K562 (cell line): ENCODE data around the gene SESN2. TPM values are rescaled to one million over a fixed set of nuclear protein-coding genes. Genes with fewer than 3 reads are reported as not detected.

Experiments used
- ATAC-seq: fragments of 200-7000 bp; cut with Tn5 transposase; 3 replicates; pipeline ENCODE4 v1.9.1; 2020; ENCODE audit warnings: moderate library complexity
- BruUV-seq: library from RNA; stranded (reverse); fragments of 400-500 nt; replicated peaks from 2 replicates; lab custom pipeline; 2021; lab: Mats Ljungman, UMichigan
- CTCF ChIA-PET: fragments of 300-600 bp; formaldehyde crosslinking; extraction: SDS; loops from one replicate; lab custom pipeline; 2021; ENCODE audit warnings: low intra/inter-chr PET ratio; lab: Yijun Ruan, JAX
- POLR2A ChIA-PET: fragments of 300-600, 350-650 bp; sonication (Branson Sonifier 250); formaldehyde crosslinking; extraction: SDS; loops from one replicate; lab custom pipeline; 2021; ENCODE audit warnings: antibody characterized with exemption, inconsistent platforms; lab: Yijun Ruan, JAX
- DNase-seq, 4 experiments: peaks; one replicate each; pipeline versions ENCODE4 v3.0.0 to v3.0.0-alpha.2; 2011 to 2018; ENCODE audit warnings: low spot score in 3 of 4, mixed read lengths in 3 of 4; ENCODE audit errors: extremely low read depth in 1 of 4
- FAIRE-seq: peaks from 2 replicates; lab custom pipeline; 2011; peaks lifted over from hg19 to GRCh38; lab: Jason Lieb, UNC
- H2AFZ ChIP-seq: 2 replicates; pipeline ENCODE4 v1.6.0; 2011; ENCODE audit warnings: low read depth, low read length, control low read depth, inconsistent platforms
- H3K27ac ChIP-seq: fragments of 200-600 bp; 3 replicates; pipeline ENCODE4 v1.8.0; 2011; ENCODE audit warnings: low read depth, mild to moderate bottlenecking, control low read depth, inconsistent platforms, low read length, moderate library complexity, mixed read lengths; ENCODE audit errors: extremely low read depth
- H3K27me3 ChIP-seq, 2 experiments: fragments of 300-600 bp in 1 of 2; 2 replicates in 1 of 2; 3 replicates in 1 of 2; pipeline versions ENCODE4 v1.6.0 to v1.8.0; 2011; ENCODE audit warnings: inconsistent platforms in 2 of 2, low read length in 2 of 2, mild to moderate bottlenecking in 1 of 2, mixed read lengths in 1 of 2, moderate library complexity in 1 of 2; ENCODE audit not compliant: control insufficient read depth in 2 of 2, insufficient read depth in 2 of 2
- H3K36me3 ChIP-seq: fragments of 300-600 bp; 3 replicates; pipeline ENCODE4 v1.8.0; 2011; ENCODE audit warnings: mild to moderate bottlenecking, low read length, inconsistent platforms; ENCODE audit not compliant: control insufficient read depth, insufficient read depth
- H3K4me1 ChIP-seq, 2 experiments: fragments of 200-600 bp in 1 of 2; replicated peaks in 1 of 2; 2 replicates in 1 of 2; 3 replicates in 1 of 2; pipeline versions ENCODE4 v1.5.1 to v1.8.0; 2011; ENCODE audit warnings: inconsistent platforms in 2 of 2, low read length in 2 of 2, mild to moderate bottlenecking in 1 of 2, mixed read lengths in 1 of 2, moderate library complexity in 1 of 2; ENCODE audit not compliant: control insufficient read depth in 2 of 2, insufficient read depth in 2 of 2
- H3K4me2 ChIP-seq: 2 replicates; pipeline ENCODE4 v1.6.1; 2011; ENCODE audit warnings: low read length, control low read depth, inconsistent platforms, mixed read lengths; ENCODE audit not compliant: insufficient read depth
- H3K4me3 ChIP-seq: fragments of 200-600 bp; sonication (generic), shearing (Covaris generic); 2 replicates; pipeline ENCODE4 v1.5.1; 2016; ENCODE audit warnings: control low read depth, inconsistent platforms
- H3K79me2 ChIP-seq: fragments of 200-600 bp; 3 replicates; pipeline ENCODE4 v1.8.0; 2011; ENCODE audit warnings: low read length, inconsistent platforms; ENCODE audit not compliant: control insufficient read depth, insufficient read depth
- H3K9ac ChIP-seq, 2 experiments: 2 replicates each; pipeline versions ENCODE4 v1.6.0 to v1.6.1; 2011; ENCODE audit warnings: low read depth in 2 of 2, low read length in 2 of 2, control low read depth in 1 of 2, inconsistent platforms in 1 of 2, mild to moderate bottlenecking in 1 of 2, mixed read lengths in 1 of 2; ENCODE audit not compliant: insufficient read depth in 1 of 2
- H3K9me1 ChIP-seq: one replicate; pipeline ENCODE4 v1.6.0; 2011; ENCODE audit warnings: inconsistent platforms, mild to moderate bottlenecking, low read length, moderate library complexity; ENCODE audit not compliant: control insufficient read depth, insufficient read depth
- H3K9me3 ChIP-seq: replicated peaks from 2 replicates; pipeline ENCODE4 v1.5.1; 2011; ENCODE audit warnings: low read depth, low read length, inconsistent platforms; ENCODE audit not compliant: control insufficient read depth, insufficient read depth
- H4K20me1 ChIP-seq: replicated peaks from 2 replicates; pipeline ENCODE4 v1.6.1; 2011; ENCODE audit warnings: low read length, inconsistent platforms, mixed read lengths; ENCODE audit not compliant: control insufficient read depth, insufficient read depth
- BRD9 ChIP-seq: fragments of 450-650 bp; IDR thresholded peaks from 2 replicates; pipeline ENCODE4 v1.6.1; 2018; ENCODE audit warnings: low read depth; ENCODE audit not compliant: partially characterized antibody
- CBFA2T3 ChIP-seq: fragments of 450-650 bp; IDR thresholded peaks from 2 replicates; pipeline ENCODE4 v1.6.1; 2017
- ETS2 ChIP-seq: IDR thresholded peaks from 2 replicates; pipeline ENCODE4 v1.6.1; 2016; ENCODE audit warnings: borderline replicate concordance, missing genetic modification characterization, mild to moderate bottlenecking, moderate library complexity, missing compliant biosample characterization; ENCODE audit not compliant: poor library complexity, severe bottlenecking
- FOXM1 ChIP-seq, 2 experiments: fragments of 450-650 bp in 1 of 2; sonication (generic) in 1 of 2; formaldehyde crosslinking in 1 of 2; IDR thresholded peaks; 2 replicates each; pipeline versions ENCODE4 v1.6.1 to v1.9.0; 2017 to 2022; ENCODE audit warnings: low read depth in 2 of 2, mild to moderate bottlenecking in 2 of 2, missing genetic modification reagents in 1 of 2, moderate library complexity in 1 of 2
- HNRNPK ChIP-seq: fragments of 200-400 bp; formaldehyde crosslinking; IDR thresholded peaks from one replicate; pipeline ENCODE4 v1.6.1; 2018; ENCODE audit warnings: mild to moderate bottlenecking, low read depth, low read length; ENCODE audit not compliant: poor library complexity, severe bottlenecking
- KDM1A ChIP-seq, 2 experiments: fragments of 450-650 bp; IDR thresholded peaks; 2 replicates each; pipeline ENCODE4 v1.6.1; 2016; ENCODE audit warnings: mild to moderate bottlenecking in 2 of 2
- MBD1 ChIP-seq: fragments of 250-450 bp; sonication (Bioruptor Pico); IDR thresholded peaks from 2 replicates; pipeline ENCODE4 v1.8.0; 2022; ENCODE audit warnings: inconsistent platforms
- PCBP2 ChIP-seq: fragments of 200-400 bp; formaldehyde crosslinking; IDR thresholded peaks from 2 replicates; pipeline ENCODE4 v1.6.1; 2018; ENCODE audit warnings: low read length, low read depth, mild to moderate bottlenecking, moderate library complexity; ENCODE audit not compliant: poor library complexity, severe bottlenecking
- TOE1 ChIP-seq, 2 experiments: fragments of 450-650 bp in 1 of 2; sonication (generic) in 1 of 2; formaldehyde crosslinking in 1 of 2; IDR thresholded peaks; 2 replicates each; pipeline versions ENCODE4 v1.7.1 to v1.8.0; 2016 to 2022; ENCODE audit warnings: borderline replicate concordance in 2 of 2, mild to moderate bottlenecking in 2 of 2, antibody characterized with exemption in 1 of 2, inconsistent platforms in 1 of 2, low read depth in 1 of 2, missing genetic modification reagents in 1 of 2, moderate library complexity in 1 of 2
- TRIM24 ChIP-seq, 2 experiments: fragments of 450-650 bp; IDR thresholded peaks; 2 replicates each; pipeline ENCODE4 v1.6.1; 2016
- VEZF1 ChIP-seq: fragments of 200-800 bp; sonication (Bioruptor generic); IDR thresholded peaks from 2 replicates; pipeline ENCODE4 v1.6.1; 2017; ENCODE audit warnings: missing genetic modification characterization, missing compliant biosample characterization
- ZBTB43 ChIP-seq: sonication (generic); formaldehyde crosslinking; IDR thresholded peaks from 2 replicates; pipeline ENCODE4 v1.8.0; 2023; ENCODE audit warnings: mild to moderate bottlenecking, missing genetic modification reagents
- ZNF431 ChIP-seq: sonication (generic); formaldehyde crosslinking; IDR thresholded peaks from 2 replicates; pipeline ENCODE4 v1.8.0; 2022; ENCODE audit warnings: mild to moderate bottlenecking, missing genetic modification reagents
- ZNF778 ChIP-seq: fragments of 450-650 bp; formaldehyde crosslinking; IDR thresholded peaks from 2 replicates; pipeline ENCODE4 v1.4.0; 2020; ENCODE audit warnings: mild to moderate bottlenecking, moderate library complexity
- WGBS: fragments of 100-300 bp; shearing (Covaris generic); methylation state at CpG from one replicate; pipeline ENCODE4 v1.1.6; 2016; ENCODE audit warnings: low coverage, mixed read lengths; ENCODE audit not compliant: insufficient coverage; ENCODE audit errors: missing lambda C conversion rate; 5-methylcytosine and 5-hydroxymethylcytosine counted together
- in situ Hi-C: fragments of 300-500 bp; cut with MboI; formaldehyde crosslinking; loops from 4 replicates; pipeline ENCODE4 v1.15.0; 2018; ENCODE audit warnings: inconsistent platforms, mixed read lengths
- intact Hi-C: fragments of 100-400 bp; cut with micrococcal nuclease; formaldehyde crosslinking; loops from 2 replicates; pipeline ENCODE4 v1.14.2; 2022
- polyA plus RNA-seq, 8 experiments: library from polyadenylated mRNA; depleted of rRNA in 4 of 8; stranded (reverse) in 5 of 8; unstranded in 3 of 8; fragments of >200 nt; fragmentation: Nextera tagmentation in 2 of 8; fragmentation: Illumina TruSeq in 1 of 8; extraction: Ambion mirVana in 2 of 8; extraction: Trizol in 1 of 8; gene quantifications; 2 replicates each; pipeline versions ENCODE4 v1.2.1 to v1.2.3, GENCODE V29; 2011 to 2014; ENCODE audit warnings: inconsistent platforms in 1 of 8, missing spikeins in 1 of 8
- total RNA-seq, 7 experiments: library from RNA; depleted of rRNA in 6 of 7; stranded (reverse); fragments of >200 nt in 6 of 7; fragmentation: Illumina TruSeq in 2 of 7; extraction: Trizol in 2 of 7; gene quantifications; 2 replicates each; pipeline versions ENCODE4 v1.2.1 to v1.2.3, GENCODE V29; 2011 to 2021; ENCODE audit warnings: low replicate concordance in 1 of 7

The SESN2 gene
- total and polyA plus RNA-seq, 9 of the 15 experiments (the other 6 are each of a cell fraction or from before 2014, with no cell fraction given), result 3.7 to 71.3 (median 16.8) TPM

GRCh38 chr1:28259934-28260802 lies 850 bp downstream of the SESN2 start:
- CTCF ChIA-PET, result interaction anchor here (1.3 kb wide), 1 partner anchor 211 kb away, joined by 3 read pairs; no protein-coding TSS in a partner anchor
- H3K9me3 ChIP-seq, result no peaks in the 10 kb centered on the region
- peak overlapping the region; percentile 93 to 95 for H3K9ac ChIP-seq
- H3K27ac ChIP-seq, result peak overlapping the region; percentile 84
- H2AFZ ChIP-seq, result peak overlapping the region; percentile 46
- no peaks in the 10 kb centered on the region for H3K9me1 ChIP-seq
- peak overlapping the region; percentile 82 for H3K4me2 ChIP-seq
- peaks cover 34% of the 10 kb centered on the region for H4K20me1 ChIP-seq
- ATAC-seq (peak; percentile 31), FAIRE-seq (no peak), DNase-seq (peak; percentile 52 to 83 (median 78))
- no peaks in the 10 kb centered on the region for H3K27me3 ChIP-seq
- intact Hi-C loops (loop anchor here (1.0 to 5.0 kb wide), 2 partner anchors 11 to 67 kb away; partner anchors contain the start of gene MED18), in situ Hi-C loops (no loop called here)
- H3K4me1 ChIP-seq, result peaks cover 58 to 64% of the 10 kb centered on the region in 2 experiments
- H3K79me2 ChIP-seq, result peaks cover 58% of the 10 kb centered on the region
- no TSS peak for BruUV-seq
- POLR2A ChIA-PET, result interaction anchor here (0.6 to 22.0 kb wide), 33 partner anchors 14 to 1108 kb away, joined by 3 to 547 read pairs (median 4); partner anchors contain the start of genes ATP5IF1, MED18, PHACTR4 and RNU11
- peaks cover 8% of the 10 kb centered on the region; the same call in 2 of the 3 replicates for H3K36me3 ChIP-seq
- WGBS, result 1% methylated on average over 50 of the region's 66 CpGs
- peak overlapping the region; percentile 96 for H3K4me3 ChIP-seq
- TF ChIP-seq TRIM24 (IDR thresholded peaks at IDR 0.05), result no peak
- no peak for TF ChIP-seq TOE1 (IDR thresholded peaks at IDR 0.05; ENCODE audit: borderline replicate concordance)
- TF ChIP-seq TOE1 (CRISPR knock-in tag; IDR thresholded peaks at IDR 0.05; ENCODE audit: borderline replicate concordance, low read depth), result 0 out of 2 replicates have a peak, but pooled peaks have one; percentile 4
- TF ChIP-seq ETS2 (tag), result no peak
- no peak for TF ChIP-seq ZNF778
- no peak for TF ChIP-seq BRD9
- TF ChIP-seq CBFA2T3, result no peak
- no peak for TF ChIP-seq ZBTB43 (CRISPR knock-in tag)
- 0 out of 2 replicates have a peak, but pooled peaks have one; percentile 34 for TF ChIP-seq ZNF431 (CRISPR knock-in tag)
- peak; percentile 65 for TF ChIP-seq VEZF1
- peak; percentile 95 for TF ChIP-seq HNRNPK
- peak in 1 of 2 experiments; percentile 96; a peak in 2 of 4 replicates for TF ChIP-seq KDM1A (IDR thresholded peaks at IDR 0.05)
- no peak for TF ChIP-seq MBD1 (CRISPR knock-in tag)
- TF ChIP-seq PCBP2, result peak; percentile 99
- TF ChIP-seq FOXM1 (IDR thresholded peaks at IDR 0.05; ENCODE audit: low read depth), result no peak
- TF ChIP-seq FOXM1 (CRISPR knock-in tag; IDR thresholded peaks at IDR 0.05; ENCODE audit: low read depth), result peak; percentile 37; the same call in 1 of the 2 replicates
